ENCODE data around the gene RASGRP2. TPM values are rescaled to one million over a fixed set of nuclear protein-coding genes. Genes with fewer than 3 reads are reported as not detected.

Gene RASGRP2
- total RNA-seq, 2 experiments from 2014 or later: 668 to 672 TPM

DNA sequence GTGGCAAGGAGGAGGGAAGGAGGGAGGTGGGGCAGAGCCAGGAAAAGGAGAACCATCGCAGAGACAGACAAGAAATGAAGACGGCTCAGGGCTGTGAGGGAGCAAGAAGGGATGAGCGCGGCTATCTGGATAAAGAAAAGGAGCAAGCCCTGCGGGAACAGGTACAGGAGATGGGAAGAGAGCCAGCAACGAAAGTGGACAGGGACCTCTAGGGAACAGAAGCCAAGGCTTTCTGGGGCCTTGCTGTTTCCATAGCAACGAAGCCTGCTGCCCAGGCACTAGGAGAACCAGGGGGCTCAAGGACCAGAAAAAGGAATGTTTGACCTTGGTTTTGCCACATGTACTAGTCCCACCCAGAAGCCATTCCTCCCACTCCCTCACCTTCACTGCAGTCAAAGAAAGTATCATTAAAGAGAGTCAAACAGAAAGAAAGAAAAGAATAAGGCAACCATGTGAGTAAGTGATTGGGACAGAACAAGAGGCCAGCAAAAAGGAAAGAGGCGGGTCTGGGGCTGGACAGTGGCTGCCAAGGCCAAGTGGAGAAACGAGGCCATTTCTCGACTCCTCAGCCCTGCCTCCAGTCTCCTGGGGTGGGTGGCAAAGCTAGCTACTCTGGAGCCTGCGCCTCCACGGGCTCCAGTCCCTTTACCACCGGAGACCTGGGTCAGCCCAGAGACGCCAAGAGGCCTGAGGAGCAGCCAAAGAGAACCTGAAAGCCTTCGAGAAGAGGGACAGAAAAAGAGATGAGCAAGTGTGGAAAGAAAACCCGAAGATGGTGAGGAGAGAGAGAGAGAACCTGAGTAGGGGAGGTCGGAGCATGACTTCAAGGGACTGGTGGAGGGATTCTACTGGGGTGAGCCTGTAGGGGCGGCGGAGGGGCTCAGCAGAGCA, 56.1 kb downstream of the RASGRP2 start:
- DNase-seq: no peak
- H3K4me3 ChIP-seq (ENCODE audit: low read length): no peak overlapping the region
- POLR2A ChIA-PET: interaction anchor here (1.1 to 1.3 kb wide), 6 partner anchors 17 to 123 kb away, joined by 3 to 8 read pairs (median 5); partner anchors contain the start of gene SF1

GRCh38 chr11:64687204-64687603, 56.7 kb downstream of the RASGRP2 start:
- Mint-ChIP-seq H3K4me1 (ENCODE audit: low read depth) (peaks cover 16% of the 10 kb centered on the region), H3K27me3 (peaks cover 16% of the 10 kb centered on the region), H3K36me3 (ENCODE audit: low read depth) (no peaks in the 10 kb centered on the region), H3K9me3 (no peaks in the 10 kb centered on the region), H3K4me3 (no peak overlapping the region), H3K27ac (no peak overlapping the region)
- H3K36me3 ChIP-seq (ENCODE audit: insufficient read depth, low read length): no peaks in the 10 kb centered on the region
- ChIA-PET POLR2A (no interaction called here), CTCF (interaction anchor here (2.7 kb wide), 1 partner anchor 55 kb away, joined by 28 read pairs; the partner anchor contains the start of gene RASGRP2)
- H3K27me3 ChIP-seq (ENCODE audit: control insufficient read depth in 1 of 2, insufficient read depth in 2 of 2, low read length in 2 of 2): peaks cover 4 to 5% of the 10 kb centered on the region in 2 experiments
- H3K4me3 ChIP-seq (ENCODE audit: low read length): no peak overlapping the region
- peaks cover 11% of the 10 kb centered on the region for H3K4me1 ChIP-seq (ENCODE audit: insufficient read depth, low read length)
- H3K9me3 ChIP-seq (ENCODE audit: control insufficient read depth in 1 of 2, insufficient read depth in 1 of 2, low read length in 2 of 2): no peaks in the 10 kb centered on the region
- no peak overlapping the region for H3K27ac ChIP-seq (ENCODE audit: low read depth in 1 of 2, low read length in 2 of 2)
- intact Hi-C loops (cut with DNase I, micrococcal nuclease): loop anchor here in 1 of 2 experiments (5.0 kb wide), 2 partner anchors 125 to 235 kb away; partner anchors contain the start of genes MEN1 and PPP2R5B
- no peak for TF ChIP-seq CTCF (IDR thresholded peaks at IDR 0.05)
- ATAC-seq (ENCODE audit: poor library complexity) (no peak), DNase-seq (no peak)

More for the DNA sequence above, 56.1 kb downstream of the RASGRP2 start:
- TF ChIP-seq CTCF (IDR thresholded peaks at IDR 0.05): no peak
- CTCF ChIA-PET: interaction anchor here (0.7 to 2.7 kb wide), 10 partner anchors 10 to 123 kb away, joined by 3 to 28 read pairs (median 6); partner anchors contain the start of genes MEN1, NRXN2 and RASGRP2
- Histone ChIP-seq H3K36me3 (ENCODE audit: insufficient read depth, low read length) (no peaks in the 10 kb centered on the region), H3K9me3 (ENCODE audit: control insufficient read depth in 1 of 2, insufficient read depth in 1 of 2, low read length in 2 of 2) (no peaks in the 10 kb centered on the region), H3K4me1 (ENCODE audit: insufficient read depth, low read length) (peaks cover 11% of the 10 kb centered on the region), H3K27me3 (ENCODE audit: control insufficient read depth in 1 of 2, insufficient read depth in 2 of 2, low read length in 2 of 2) (peaks cover 4 to 7% of the 10 kb centered on the region in 2 experiments), H3K27ac (ENCODE audit: low read depth in 1 of 2, low read length in 2 of 2) (no peak overlapping the region)
- Mint-ChIP-seq H3K4me1 (ENCODE audit: low read depth) (peaks cover 23% of the 10 kb centered on the region), H3K36me3 (ENCODE audit: low read depth) (no peaks in the 10 kb centered on the region), H3K4me3 (no peak overlapping the region), H3K9me3 (no peaks in the 10 kb centered on the region), H3K27ac (no peak overlapping the region), H3K27me3 (peaks cover 22% of the 10 kb centered on the region)
- no peak for ATAC-seq (ENCODE audit: poor library complexity)
- intact Hi-C loops (cut with DNase I, micrococcal nuclease): loop anchor here (1.0 to 5.0 kb wide), 6 partner anchors 35 to 234 kb away; partner anchors contain the start of genes NRXN2 (in 2 of the 2), MEN1 (in 1 of the 2) and PPP2R5B (in 1 of the 2)

DNA sequence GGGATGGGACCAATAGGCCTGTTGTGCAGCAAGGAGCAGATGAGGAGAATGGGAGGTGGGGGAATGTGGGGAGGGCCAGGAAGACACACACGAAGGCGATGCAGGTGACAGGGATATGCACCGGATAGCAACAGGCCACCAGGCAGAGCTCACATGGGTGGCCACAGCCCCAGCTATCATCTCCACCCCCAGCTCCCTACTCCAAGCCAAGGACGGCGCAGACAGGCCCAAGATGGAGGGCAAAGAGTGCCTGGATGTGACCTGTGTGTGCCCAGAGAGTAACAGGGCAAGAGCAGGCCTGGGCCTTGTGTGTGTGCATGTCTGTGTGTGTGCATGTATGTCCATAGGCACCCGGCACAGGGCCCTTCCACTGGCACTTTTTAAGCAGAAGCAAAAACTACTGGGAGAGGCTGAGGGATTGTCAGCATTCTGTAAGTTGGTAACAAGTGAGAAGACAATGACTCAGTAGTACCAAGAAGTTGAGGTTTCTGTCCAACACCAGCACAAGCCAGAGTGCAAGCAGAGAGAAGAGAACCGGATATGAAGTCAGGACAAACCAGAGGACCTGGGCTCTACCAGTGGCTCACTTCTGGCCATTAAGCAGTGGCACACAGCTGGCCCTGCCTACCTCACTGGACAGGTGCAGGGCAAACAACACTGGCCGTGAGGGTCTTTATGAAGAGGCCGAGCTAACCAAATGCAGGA, 57.3 kb downstream of the RASGRP2 start:
- Mint-ChIP-seq H3K36me3 (ENCODE audit: low read depth) (no peaks in the 10 kb centered on the region), H3K4me1 (ENCODE audit: low read depth) (peaks cover 14% of the 10 kb centered on the region), H3K4me3 (no peak overlapping the region), H3K27ac (no peak overlapping the region), H3K9me3 (no peaks in the 10 kb centered on the region), H3K27me3 (peaks cover 10% of the 10 kb centered on the region)
- no peak overlapping the region for H3K4me3 ChIP-seq (ENCODE audit: low read length)
- ChIA-PET POLR2A (no interaction called here), CTCF (no interaction called here)
- ATAC-seq (ENCODE audit: poor library complexity) (no peak), DNase-seq (no peak)
- peaks cover 11% of the 10 kb centered on the region for H3K4me1 ChIP-seq (ENCODE audit: insufficient read depth, low read length)
- peaks cover 0 to 4% of the 10 kb centered on the region in 2 experiments for H3K27me3 ChIP-seq (ENCODE audit: control insufficient read depth in 1 of 2, insufficient read depth in 2 of 2, low read length in 2 of 2)
- TF ChIP-seq CTCF (IDR thresholded peaks at IDR 0.05): no peak
- intact Hi-C loops (cut with DNase I, micrococcal nuclease): loop anchor here in 1 of 2 experiments (5.0 kb wide), 2 partner anchors 126 to 236 kb away; partner anchors contain the start of genes MEN1 and PPP2R5B
- no peak overlapping the region for H3K27ac ChIP-seq (ENCODE audit: low read depth in 1 of 2, low read length in 2 of 2)
- H3K9me3 ChIP-seq (ENCODE audit: control insufficient read depth in 1 of 2, insufficient read depth in 1 of 2, low read length in 2 of 2): no peaks in the 10 kb centered on the region
- H3K36me3 ChIP-seq (ENCODE audit: insufficient read depth, low read length): no peaks in the 10 kb centered on the region

Data from CD4-positive, alpha-beta T cell (primary cell).